Stimulated activated CD4-positive, alpha-beta T cell treated with anti-CD3 and anti-CD28 coated beads, Interleukin-4, amount 100 ng/mL, for 48 hours (primary cell): ENCODE measurements around the gene PROX1.

Experiments used
- DNase-seq, 2 donors: peaks; one replicate each; pipeline ENCODE4 v3.0.0-alpha.2; 2020; ENCODE audit warnings: low read depth in 2 of 2

PROX1 gene

DNA sequence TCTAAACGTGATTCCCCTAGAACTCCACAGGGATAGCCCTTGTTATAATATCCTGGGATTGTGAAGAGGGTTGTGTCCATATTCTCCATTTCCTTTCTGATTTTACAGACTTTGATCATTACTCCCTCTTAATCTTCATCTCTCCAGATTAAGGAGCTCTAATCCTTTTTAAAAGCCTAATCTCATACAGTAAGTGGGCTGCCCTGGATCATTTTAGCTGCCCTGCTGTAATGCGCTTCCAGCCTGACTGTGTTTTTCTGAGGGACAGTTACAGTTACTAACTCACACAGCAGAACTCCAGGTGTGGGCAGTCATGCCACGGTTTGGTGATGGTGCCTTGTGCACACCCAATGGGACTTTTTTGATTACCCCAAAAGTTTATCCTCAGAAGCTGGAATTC is 33.5 kb downstream of the PROX1 start:
- no peak for DNase-seq

DNA sequence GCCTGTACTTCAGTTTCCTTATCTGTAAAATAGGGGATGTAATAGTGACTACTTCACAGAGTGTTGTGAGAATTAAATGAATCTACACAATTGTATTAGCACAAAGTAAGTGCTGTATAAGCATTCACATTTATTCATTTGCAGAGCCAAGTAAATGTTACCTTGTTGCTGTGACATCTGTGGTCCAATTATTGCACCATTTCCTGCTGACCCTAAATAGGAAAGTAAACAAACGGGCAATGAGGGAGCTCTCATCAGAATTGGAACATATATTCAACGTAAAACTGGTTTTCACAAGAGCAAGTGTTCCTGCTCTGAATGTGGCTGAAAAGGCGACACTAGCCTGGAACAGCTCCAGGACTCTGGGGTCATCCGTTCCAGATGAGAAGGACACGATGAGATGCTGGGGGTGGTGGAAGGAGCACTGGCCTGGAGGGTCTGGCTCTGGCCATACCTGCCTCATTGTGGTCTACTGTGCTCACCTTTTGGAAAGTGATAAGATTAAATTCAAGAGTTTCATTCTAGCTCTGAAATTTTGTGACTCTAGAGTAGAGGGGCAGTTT is 34.5 kb downstream of the PROX1 start:
- DNase-seq = no peak

DNA sequence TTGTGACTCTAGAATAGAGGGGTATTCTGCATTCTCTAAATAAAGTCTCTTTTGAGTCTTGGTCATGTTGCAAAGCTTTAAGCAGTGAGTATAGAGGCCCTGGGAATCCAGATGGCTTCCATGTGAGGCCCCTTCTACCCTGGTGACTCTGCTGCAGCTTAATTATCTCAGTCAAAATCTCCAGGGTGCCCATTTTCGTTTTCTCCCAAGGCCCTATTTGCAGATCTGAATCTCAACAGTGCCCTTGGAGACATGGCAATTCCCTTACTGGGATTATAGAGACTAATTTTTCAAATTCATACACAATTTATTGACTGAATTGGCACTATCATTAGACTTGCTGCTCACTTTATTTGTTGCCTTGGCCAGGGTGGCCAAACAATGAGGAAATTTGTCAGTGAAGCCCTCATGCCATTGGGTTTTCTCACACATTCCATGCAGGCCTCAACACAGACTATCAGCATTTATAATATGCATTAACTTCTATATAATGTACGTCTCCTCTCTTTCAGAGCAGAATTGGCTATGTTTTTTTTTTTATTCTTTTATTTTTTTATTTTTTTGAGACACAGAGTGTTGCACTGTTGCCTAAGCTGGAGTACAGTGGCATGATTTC is 35.1 kb downstream of the PROX1 start:
- DNase-seq = no peak

DNA sequence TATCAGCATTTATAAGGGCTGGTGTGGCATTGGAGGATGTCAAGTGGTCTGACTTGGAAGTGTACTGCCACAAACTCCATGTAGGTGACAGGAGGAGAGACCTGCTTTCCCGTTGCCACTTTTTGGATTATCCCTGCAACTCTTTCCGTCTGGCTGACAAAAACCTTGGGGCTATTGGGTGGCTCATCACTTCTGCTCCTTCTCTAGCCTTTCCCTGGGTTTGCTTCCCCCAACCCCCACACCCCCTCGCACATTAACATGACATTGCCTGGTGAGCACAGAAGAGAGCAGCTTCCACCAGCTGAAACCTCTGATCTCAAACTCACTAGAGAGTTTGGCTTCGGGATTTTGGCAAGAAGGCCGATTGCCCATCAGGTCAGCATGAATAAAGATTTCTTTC is 39.2 kb downstream of the PROX1 start:
- DNase-seq = no peak

DNA sequence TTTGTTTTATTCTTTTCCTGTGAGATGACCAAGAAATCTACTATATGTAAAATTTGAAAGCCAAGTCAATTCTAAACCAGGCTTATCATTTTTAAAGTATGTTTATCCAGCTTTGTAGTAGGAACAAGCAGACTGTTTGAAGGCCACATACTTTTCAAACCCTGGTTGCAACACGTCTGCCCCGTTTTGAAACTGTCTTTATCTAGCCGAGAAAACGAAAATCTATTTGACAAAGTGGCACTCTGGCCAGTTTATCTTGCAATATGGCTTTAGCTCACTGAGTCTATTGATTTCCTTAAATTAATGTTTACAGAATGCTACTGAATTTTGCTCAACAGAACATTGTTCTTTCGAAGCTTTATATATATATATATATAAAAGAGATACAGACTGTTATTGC is 39.7 kb downstream of the PROX1 start:
- no peak for DNase-seq

DNA sequence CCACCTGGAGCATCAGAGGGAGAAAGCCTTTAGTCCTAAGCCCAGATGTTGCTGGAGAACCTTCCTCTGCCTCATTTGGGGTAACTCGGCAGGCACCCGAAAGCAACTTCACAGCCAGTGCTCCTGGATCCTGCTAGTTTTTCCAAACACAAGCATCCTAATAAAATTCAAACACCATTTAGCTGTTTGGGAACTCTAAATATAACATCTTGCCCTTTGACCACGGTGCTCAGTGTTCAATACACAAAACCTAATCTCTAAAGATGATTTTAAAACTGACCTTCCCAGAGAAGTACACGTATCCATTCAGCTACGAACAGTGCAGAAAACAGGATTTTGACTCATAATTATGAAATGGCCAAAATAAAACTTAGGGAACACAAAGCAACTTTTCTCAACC is 40.3 kb downstream of the PROX1 start:
- no peak for DNase-seq

DNA sequence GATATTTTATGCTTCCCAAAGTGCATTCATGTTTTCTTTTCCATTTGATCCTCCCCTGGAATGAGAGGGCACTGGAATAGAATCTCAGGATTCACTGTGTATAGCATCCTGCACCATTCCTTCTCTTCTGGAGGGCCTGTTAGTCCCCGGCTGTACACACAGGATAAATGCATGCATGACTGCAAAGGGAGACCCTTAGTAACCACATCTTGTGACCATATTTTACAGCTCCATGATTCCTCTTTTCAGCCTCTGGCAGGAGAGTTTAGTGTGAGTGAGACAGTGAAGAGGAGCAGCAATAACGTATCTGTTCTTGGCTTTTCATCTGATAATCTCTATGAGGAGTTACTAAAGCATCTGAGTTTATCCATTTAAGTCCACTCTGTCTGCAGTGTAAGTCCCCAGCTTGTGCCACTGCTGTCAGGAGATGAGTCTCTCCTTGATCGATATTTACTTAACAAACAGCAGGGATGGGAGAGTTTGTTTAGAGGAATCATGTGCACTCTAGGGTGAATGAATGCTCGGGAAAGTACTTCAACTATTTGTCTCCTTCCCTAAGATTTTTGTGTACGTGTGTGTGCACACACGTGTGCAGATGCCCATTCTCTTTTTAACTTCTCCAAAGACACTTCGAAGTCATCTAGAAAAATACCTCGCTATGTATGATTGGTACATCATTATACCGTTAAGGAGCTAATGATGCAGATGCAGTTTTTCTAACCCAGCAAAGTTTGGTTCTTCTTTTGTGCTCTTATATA is 41.1 kb downstream of the PROX1 start:
- no peak for DNase-seq

DNA sequence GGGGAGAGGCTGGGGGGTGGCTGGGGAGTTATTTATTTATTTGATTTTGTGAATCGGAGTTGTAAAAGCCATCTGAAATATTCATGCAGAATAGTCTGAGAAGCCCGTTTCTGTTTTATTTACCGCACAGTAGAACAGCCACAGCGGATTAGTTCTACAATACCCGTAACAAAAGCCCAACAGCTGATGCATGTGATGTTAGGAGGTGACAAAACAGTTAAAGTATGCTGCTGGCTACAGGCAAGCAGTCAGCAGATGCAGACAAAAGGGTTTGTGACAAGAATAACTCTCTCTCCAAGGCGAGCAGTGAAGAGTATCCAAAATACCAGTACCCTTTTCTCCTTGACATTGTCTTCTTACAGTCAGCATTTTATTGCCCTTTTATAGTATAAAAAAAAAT is 42.0 kb downstream of the PROX1 start:
- DNase-seq = no peak

DNA sequence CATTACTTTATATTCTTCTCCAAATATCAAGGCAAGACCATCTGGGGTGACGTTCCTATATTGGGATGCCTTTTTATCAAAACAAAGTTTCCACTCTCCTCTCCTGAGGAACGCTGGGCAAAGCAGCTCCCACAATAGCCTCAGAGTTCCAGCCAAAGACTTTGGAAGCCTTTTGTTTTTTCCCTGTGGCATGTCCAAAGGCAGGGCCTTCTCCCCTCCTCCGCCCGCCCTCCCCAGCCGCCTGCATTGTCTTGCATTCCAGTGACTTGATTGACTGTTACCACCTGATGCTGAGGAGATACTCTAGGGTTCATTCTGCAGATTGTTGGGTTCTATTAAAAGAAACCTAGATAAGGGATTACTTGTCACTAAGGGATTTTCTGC is 43.5 kb downstream of the PROX1 start:
- no peak for DNase-seq

DNA sequence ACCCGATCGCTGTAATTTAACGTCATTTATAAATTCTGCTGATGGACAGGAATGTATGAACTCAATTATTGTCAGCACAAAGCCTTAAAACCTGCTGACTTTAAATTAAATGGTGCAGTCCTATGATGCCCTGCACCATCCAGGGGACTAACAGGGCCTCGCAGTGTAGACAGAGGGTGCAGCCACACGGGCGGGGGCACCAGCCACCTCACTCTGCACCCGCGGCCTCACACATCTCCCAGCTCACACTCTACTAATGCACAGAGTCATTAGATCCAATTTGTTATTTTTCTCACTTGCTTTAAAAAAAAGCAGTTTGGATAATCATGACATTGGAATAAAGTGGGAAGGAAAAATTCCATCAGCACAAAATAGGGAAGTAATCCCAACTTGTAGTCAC is 49.7 kb downstream of the PROX1 start:
- DNase-seq = no peak

DNA sequence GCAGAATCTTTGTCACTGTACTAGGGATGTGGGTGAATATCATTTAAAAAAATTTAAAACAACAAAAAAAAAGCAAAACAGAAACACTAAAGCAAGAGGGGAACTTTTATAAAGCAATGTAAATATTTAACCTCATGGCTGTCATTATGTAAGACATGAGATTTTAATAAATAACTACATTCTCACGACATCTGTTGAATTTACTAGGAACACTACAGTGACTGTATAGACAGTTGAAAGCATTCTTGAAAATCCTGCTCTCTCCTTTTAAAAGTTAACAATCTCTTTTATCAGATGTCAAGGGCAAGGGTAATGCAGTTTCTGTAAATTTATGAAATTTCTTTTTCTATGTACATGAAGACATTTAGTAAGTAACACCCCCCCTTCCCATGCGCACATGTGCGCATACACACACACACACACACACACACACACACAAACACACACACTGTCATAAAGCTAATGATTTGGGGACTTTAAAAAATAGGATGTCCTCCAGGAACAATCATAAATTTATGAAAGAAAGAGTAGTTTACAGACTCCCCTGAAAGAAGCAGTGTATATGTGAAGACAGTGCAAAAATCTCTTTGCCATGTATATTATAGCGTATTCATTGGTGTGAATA is 51.7 kb downstream of the PROX1 start:
- DNase-seq = no peak

DNA sequence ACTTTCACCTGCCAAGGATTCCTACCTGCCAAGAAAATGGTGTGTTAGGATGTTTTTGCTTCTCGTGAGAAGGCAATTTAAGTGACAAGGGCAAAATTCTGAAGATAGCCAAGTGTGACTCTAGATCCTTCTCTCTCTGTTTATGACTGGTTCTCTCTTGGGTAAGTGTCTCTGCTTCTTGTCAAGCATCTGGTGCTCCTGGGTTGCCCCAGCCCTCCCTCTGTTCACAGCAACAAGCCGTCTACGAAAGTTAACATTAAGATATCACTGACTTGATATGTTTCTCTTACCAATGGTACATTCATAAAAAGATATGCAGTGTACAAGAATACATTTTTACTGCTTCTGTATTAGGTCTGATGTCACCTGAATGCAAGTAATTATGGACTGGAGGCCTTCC is 55.4 kb downstream of the PROX1 start:
- no peak for DNase-seq

DNA sequence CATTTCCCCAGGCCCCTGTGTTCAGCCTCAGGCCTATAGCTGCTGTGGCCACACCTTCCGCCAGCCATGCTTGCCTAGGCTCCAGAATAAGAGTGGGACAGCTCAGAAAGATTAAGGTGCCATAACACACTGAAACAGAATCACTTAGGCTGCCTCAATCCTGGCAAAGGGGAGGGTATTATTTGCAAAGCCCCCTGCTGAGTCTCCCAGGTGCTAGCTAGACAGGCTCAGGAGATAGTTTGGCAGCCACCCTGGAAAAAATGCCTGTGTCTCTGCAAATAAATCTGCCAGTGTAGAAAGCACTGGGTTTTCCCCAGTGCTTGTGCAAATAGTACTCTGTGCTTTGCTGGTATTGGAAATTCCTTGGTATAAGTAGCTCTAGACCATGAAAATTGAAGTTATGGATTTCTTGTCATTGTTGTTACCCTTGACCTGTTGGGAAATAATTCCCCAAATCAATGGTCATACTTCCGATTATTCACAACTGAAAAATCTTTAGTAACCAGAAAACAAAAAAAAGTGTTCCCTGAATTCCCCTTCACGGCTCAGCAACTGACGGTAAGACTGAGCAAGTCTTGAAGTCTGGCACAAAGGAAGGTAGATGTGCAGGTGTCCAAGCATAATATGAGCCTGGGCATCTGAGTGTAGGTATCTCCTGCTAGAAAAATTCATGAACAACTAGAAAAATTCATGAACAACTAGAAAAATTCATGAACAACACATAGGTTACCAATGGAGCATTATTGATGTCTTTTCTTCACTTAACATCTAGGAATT is 56.9 kb downstream of the PROX1 start:
- DNase-seq = no peak

DNA sequence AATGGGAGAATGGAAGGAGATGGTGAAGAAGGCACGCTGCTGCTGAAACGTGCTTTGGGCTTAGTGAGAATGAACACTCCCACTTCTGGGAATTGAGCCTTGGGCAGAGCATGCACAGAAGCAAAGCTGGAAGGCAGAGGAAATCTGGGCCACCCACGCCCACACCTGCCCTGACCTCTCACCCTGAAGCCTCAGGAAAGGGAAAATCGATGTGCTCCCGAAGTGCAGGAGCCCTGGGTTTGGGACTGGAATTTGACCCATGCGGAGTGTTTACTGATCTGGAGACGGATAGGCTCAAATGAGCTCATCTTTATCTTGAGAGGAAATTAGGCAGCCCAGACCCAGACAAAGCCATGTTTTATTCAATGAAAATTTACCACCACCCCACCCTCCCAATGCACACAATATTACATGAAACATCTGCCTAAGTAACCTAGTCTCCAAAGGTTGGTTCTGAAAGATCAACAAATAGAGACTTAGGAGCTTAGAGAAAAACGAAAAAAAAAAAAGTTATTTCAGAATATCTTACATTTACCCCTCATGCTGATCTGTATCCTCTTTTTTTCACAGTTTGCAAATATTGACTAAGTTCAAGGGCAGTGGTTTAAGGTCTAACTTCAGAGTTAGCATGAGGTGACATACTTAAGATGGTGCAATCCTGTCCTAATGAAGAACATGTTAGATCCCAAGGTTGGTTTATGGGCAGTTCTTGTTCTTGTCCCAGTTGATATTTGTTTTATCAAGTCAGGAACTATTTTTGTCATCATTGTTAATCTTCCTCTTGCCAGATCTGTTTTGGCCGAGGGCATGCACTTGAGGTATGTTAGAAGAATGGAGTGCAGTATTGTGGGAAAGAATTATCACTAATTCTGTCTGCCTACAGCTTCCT is 63.0 kb downstream of the PROX1 start:
- DNase-seq = no peak

DNA sequence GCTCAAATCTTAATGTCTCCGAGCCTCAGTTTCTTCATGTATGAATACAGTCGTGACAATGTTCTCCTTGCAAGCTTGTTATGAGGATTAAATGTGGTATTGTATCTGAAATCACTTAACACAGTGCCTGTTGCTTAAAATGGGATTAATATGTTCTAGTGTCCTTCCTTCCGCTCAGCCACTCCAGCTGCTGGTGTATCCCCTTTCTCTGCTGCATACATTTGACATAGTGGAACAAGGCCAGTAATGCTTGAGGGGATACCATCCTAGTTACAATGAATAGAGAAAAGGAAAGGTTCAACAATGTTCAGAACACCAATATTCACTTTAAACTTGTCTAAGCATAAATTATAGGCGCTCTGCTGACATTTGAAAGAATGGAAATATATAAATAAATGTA is 64.0 kb downstream of the PROX1 start:
- no peak for DNase-seq

DNA sequence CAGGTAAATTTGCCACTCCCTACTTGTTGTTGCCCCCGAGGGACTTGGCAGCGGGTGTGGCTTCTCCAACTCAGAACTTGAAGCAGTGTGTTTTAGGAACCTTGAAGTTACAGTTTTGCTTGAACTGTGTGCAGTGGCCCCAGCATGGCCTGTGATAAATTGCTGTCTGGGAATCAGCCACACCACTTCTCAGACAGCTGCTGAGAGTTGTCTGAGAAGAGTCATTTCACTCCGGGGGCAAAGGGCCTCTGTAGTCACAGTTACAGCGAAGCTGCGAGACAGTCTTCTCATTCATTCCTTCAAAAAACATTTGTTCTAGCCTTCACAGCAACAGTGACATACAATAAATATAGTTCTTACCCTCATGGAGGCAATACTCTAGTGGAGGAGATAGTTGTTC is 70.3 kb downstream of the PROX1 start:
- no peak for DNase-seq

DNA sequence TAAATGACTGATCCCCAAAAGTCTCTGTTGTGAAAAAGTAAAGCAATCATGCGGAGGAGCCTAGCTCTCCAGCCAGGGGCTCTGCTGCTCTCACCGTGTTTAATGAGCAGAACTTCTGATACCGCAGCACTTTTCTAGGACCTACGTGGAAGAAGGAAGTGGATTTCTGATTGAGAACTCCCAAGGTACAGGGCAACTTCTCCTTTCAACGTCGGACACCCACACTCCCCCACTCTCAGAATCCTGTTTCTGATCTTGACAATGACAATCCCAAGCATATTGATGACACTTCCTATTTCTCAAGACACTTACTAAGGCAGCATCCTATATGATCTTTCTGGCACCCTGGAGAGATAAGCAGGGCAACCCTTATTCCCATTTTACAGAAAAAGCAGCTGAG is 78.4 kb downstream of the PROX1 start:
- no peak for DNase-seq

DNA sequence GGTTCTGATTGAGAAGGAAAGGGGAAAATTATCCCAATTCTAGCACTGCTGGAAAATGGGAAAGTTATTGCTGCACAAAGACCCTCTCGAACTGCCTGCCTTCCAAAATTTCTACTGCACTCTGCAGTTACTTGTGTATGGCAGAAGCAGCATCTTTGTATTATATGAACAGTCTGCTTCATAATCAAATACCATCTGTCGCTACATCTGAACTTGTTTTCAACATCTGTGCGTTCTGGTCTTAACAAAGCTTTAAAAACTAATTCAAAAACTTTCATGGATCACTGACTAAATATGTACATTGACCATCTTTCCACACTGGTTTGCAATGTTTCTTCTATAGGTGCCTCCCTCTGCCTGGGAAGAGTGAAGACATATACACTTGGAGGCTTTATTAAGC is 79.2 kb downstream of the PROX1 start:
- no peak for DNase-seq

DNA sequence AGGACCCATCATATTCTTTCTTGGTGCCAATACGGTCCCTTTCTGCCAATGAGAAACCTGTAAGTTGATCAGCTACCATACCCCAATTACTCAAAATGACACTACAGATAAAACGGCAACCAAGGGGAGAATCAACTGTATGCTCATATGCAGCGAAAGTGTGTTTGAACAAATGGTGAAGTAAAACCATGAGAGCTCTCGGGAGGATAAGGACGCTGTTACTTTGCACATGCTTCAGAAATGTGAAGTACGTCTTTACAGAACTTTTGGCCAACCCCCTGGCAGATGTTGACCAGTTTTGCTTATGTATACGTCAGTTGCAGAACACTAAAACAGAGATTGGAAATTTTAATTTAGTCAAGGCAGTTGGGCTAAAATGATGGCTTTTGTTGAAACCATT is 79.6 kb downstream of the PROX1 start:
- no peak for DNase-seq

DNA sequence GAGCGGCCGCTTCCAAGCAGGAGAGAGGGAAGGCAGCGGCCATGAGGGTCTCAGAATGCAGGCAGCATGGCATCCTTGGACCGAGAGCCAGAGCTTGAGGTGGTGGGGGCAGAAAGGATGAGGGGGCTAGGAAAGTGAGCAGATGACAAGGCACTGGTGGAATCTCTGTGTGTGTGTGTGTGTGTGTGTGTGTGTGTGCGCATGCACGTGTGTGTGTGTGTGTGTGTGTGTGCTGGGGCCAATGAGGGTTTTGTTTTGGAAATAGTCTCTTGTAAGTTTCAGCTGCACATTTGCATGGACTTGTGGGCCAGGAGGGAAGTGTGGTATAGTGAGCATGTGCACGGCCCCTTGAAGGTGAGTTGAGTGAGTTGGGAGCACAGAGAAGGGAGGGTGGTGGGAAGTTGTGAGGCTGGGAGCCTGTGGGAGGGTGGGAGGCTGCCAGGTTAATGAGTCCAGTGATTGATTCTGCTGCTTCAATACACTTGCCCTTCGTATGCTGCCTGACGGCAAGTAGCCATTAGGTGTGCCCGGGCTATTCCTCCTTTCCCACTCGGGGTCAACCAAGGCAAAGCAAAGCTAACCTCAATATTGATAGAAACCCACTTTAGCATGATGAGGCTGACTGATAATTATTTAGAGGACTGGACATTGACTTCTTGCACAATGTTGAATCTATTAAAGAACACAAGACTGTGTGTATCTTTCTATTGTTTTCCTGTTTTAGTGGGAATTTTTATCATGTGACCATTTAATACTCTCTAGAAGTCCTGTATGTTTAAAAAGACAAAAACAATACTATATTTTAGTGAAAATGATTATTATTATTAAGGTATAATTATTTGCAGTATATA is 80.3 kb downstream of the PROX1 start:
- DNase-seq = no peak
